Endothelial cell of umbilical vein (primary cell): ENCODE data around the gene KIAA1958. TPM values are rescaled to one million over a fixed set of nuclear protein-coding genes. Genes with fewer than 3 reads are reported as not detected.

Experiments used
- BruUV-seq: library from RNA; stranded (reverse); fragments of 400-500 nt; replicated peaks from 2 replicates; lab custom pipeline; 2021; lab: Mats Ljungman, UMichigan
- CTCF ChIA-PET: fragments of 300-600, 350-600 bp; sonication (Branson Sonifier 250); formaldehyde crosslinking; loops from one replicate; lab custom pipeline; 2021; ENCODE audit warnings: antibody characterized with exemption, inconsistent platforms; lab: Charles Lee
- POLR2A ChIA-PET: fragments of 300-600, 350-600 bp; sonication (Branson Sonifier 250); formaldehyde crosslinking; loops from one replicate; lab custom pipeline; 2021; ENCODE audit warnings: antibody characterized with exemption, inconsistent platforms; lab: Charles Lee
- DNase-seq: peaks from one replicate; pipeline ENCODE4 v3.0.0-alpha.2; 2011; ENCODE audit warnings: low read depth, low spot score
- FAIRE-seq: peaks from 2 replicates; lab custom pipeline; 2011; peaks lifted over from hg19 to GRCh38; lab: Jason Lieb, UNC
- H2AFZ ChIP-seq: 2 replicates; pipeline ENCODE4 v1.6.0; 2012; ENCODE audit warnings: low read depth, low read length, control low read depth, inconsistent platforms
- H3K27ac ChIP-seq: 2 replicates; pipeline ENCODE4 v1.5.1; 2011; ENCODE audit warnings: low read depth, mild to moderate bottlenecking, control low read depth, low read length, moderate library complexity; ENCODE audit not compliant: insufficient read depth
- H3K27me3 ChIP-seq, 2 experiments: 2 replicates each; pipeline versions ENCODE4 v1.6.0 to v1.6.1; 2011; ENCODE audit warnings: low read length in 2 of 2, mixed read lengths in 1 of 2; ENCODE audit not compliant: control insufficient read depth in 2 of 2, insufficient read depth in 2 of 2
- H3K36me3 ChIP-seq, 2 experiments: 2 replicates in 1 of 2; 3 replicates in 1 of 2; pipeline ENCODE4 v1.5.1; 2011; ENCODE audit warnings: low read length in 2 of 2, mild to moderate bottlenecking in 1 of 2, moderate library complexity in 1 of 2; ENCODE audit not compliant: control insufficient read depth in 2 of 2, insufficient read depth in 2 of 2; ENCODE audit errors: extremely low read depth in 1 of 2
- H3K4me1 ChIP-seq: 3 replicates; pipeline ENCODE4 v1.5.1; 2011; ENCODE audit warnings: mild to moderate bottlenecking, low read length; ENCODE audit not compliant: control insufficient read depth, insufficient read depth; ENCODE audit errors: extremely low read depth
- H3K4me2 ChIP-seq: 2 replicates; pipeline ENCODE4 v1.6.1; 2011; ENCODE audit warnings: low read length, control low read depth, mixed read lengths; ENCODE audit not compliant: insufficient read depth
- H3K4me3 ChIP-seq, 3 experiments: fragments of 200-600 bp in 1 of 3; sonication (generic), shearing (Covaris generic) in 1 of 3; replicated peaks in 1 of 3; 2 replicates each; pipeline ENCODE4 v1.5.1; 2011 to 2016; ENCODE audit warnings: control low read depth in 3 of 3, low read length in 3 of 3, mild to moderate bottlenecking in 2 of 3, inconsistent platforms in 1 of 3, low read depth in 1 of 3, moderate library complexity in 1 of 3; ENCODE audit not compliant: insufficient read depth in 1 of 3
- H3K79me2 ChIP-seq: 2 replicates; pipeline ENCODE4 v1.6.0; 2012; ENCODE audit warnings: low read length, inconsistent platforms; ENCODE audit not compliant: control insufficient read depth, insufficient read depth
- H3K9ac ChIP-seq: replicated peaks from 2 replicates; pipeline ENCODE3; 2011; ENCODE audit warnings: low read length, control low read depth; ENCODE audit not compliant: insufficient read depth; ENCODE audit errors: extremely low read depth
- H3K9me1 ChIP-seq: replicated peaks from 3 replicates; pipeline ENCODE4 v1.6.0; 2011; ENCODE audit warnings: mild to moderate bottlenecking, low read length; ENCODE audit not compliant: control insufficient read depth, insufficient read depth; ENCODE audit errors: extremely low read depth
- H3K9me3 ChIP-seq: replicated peaks from 2 replicates; pipeline ENCODE4 v1.5.1; 2012; ENCODE audit warnings: low read length, inconsistent platforms; ENCODE audit not compliant: control insufficient read depth, insufficient read depth
- H4K20me1 ChIP-seq: replicated peaks from 2 replicates; pipeline ENCODE3; 2011; ENCODE audit warnings: mild to moderate bottlenecking, low read length; ENCODE audit not compliant: control insufficient read depth, insufficient read depth; ENCODE audit errors: extremely low read depth
- EZH2 ChIP-seq: IDR thresholded peaks from 2 replicates; pipeline ENCODE4 v1.6.1; 2012; ENCODE audit warnings: borderline replicate concordance, low read depth, mild to moderate bottlenecking, moderate library complexity, low read length, inconsistent platforms; ENCODE audit not compliant: severe bottlenecking
- FOS ChIP-seq: IDR thresholded peaks from 2 replicates; pipeline ENCODE4 v1.6.1; 2011; ENCODE audit warnings: mild to moderate bottlenecking, low read length, moderate library complexity, borderline replicate concordance; ENCODE audit not compliant: insufficient read depth
- GATA2 ChIP-seq: IDR thresholded peaks from 2 replicates; pipeline ENCODE4 v1.7.0; 2011; ENCODE audit warnings: low read depth, mild to moderate bottlenecking, moderate library complexity, mixed read lengths, low read length; ENCODE audit not compliant: insufficient read length, insufficient read depth
- JUN ChIP-seq: IDR thresholded peaks from 2 replicates; pipeline ENCODE4 v1.6.1; 2011; ENCODE audit warnings: borderline replicate concordance, low read depth; ENCODE audit not compliant: insufficient read length, insufficient read depth
- MYC ChIP-seq: IDR thresholded peaks from one replicate; pipeline ENCODE4 v1.6.1; 2011; ENCODE audit warnings: mild to moderate bottlenecking, low read depth, low read length
- POLR2A ChIP-seq: IDR thresholded peaks from 2 replicates; pipeline ENCODE4 v1.6.1; 2012; ENCODE audit warnings: low read depth, mild to moderate bottlenecking, control low read depth, low read length
- POLR2AphosphoS5 ChIP-seq: IDR thresholded peaks from 2 replicates; pipeline ENCODE4 v1.6.1; 2012; ENCODE audit warnings: low read depth, mild to moderate bottlenecking, control low read depth, low read length, moderate library complexity; ENCODE audit not compliant: insufficient read depth
- dilution Hi-C: fragments of 300-500 bp; cut with MboI; formaldehyde crosslinking; loops from one replicate; pipeline ENCODE4 v1.15.0; 2019; ENCODE audit warnings: low sequenced_read_pairs; ENCODE audit not compliant: extremely low pct_ligation_motif_present
- intact Hi-C: fragments of 100-400 bp; cut with micrococcal nuclease; formaldehyde crosslinking; loops from one replicate; pipeline ENCODE4 v1.10.0; 2022
- polyA plus RNA-seq, 4 experiments: library from polyadenylated mRNA; depleted of rRNA in 3 of 4; stranded (reverse) in 3 of 4; unstranded in 1 of 4; fragments of >200 nt; gene quantifications; 2 replicates each; pipeline versions ENCODE4 v1.2.1 to v1.2.3, GENCODE V29; 2011 to 2012; ENCODE audit warnings: missing spikeins in 1 of 4
- total RNA-seq: library from RNA; stranded (reverse); gene quantifications from 2 replicates; pipeline ENCODE4 v1.2.3, GENCODE V29; 2021
- TF ChIP-seq, protein P1 (sequence below): IDR thresholded peaks from 2 replicates; pipeline ENCODE4 v1.6.1; 2011; ENCODE audit not compliant: insufficient read depth, insufficient read length
- TF ChIP-seq, protein P2 (sequence below), 2 donors: IDR thresholded peaks; 1 replicate in 1 of 2; 2 replicates in 1 of 2; pipeline ENCODE4 v1.5.1; 2011; ENCODE audit warnings: low read length in 2 of 2, mild to moderate bottlenecking in 2 of 2, moderate library complexity in 2 of 2, control low read depth in 1 of 2, inconsistent platforms in 1 of 2, low read depth in 1 of 2; ENCODE audit not compliant: insufficient read depth in 1 of 2; ENCODE audit errors: extremely low read depth in 1 of 2

The KIAA1958 gene
- total and polyA plus RNA-seq, 2 donors (not counting 3 experiments of a cell fraction or from before 2014, with no cell fraction given): 1.7 to 5.0 TPM

DNA sequence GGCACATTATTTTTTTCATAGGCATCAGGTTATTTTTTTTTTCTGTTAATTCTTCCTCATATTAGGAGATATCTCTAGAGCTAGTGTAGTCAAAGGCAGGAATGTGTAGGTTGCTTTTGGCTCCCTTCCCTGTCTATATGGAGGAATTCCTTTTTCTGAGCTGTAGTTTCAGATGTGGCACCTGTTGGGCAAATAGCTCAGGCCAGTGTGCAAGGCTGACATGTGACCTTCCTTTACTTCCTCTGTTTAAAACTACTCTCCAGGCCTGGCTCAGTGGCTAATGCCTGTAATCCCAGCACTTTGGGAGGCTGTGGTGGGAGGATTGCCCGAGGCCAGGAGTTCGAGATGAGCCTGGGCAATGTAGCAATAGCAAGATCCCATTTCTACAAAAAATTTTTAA lies 40.5 kb upstream of the KIAA1958 start:
- no peaks in the 10 kb centered on the region for H3K4me1 ChIP-seq
- H3K27ac ChIP-seq: no peak overlapping the region
- DNase-seq (no peak), FAIRE-seq (no peak)
- no peak for TF ChIP-seq EZH2
- TF ChIP-seq GATA2: no peak
- TF ChIP-seq JUN: no peak
- no peak for TF ChIP-seq FOS
- TF ChIP-seq, protein P1, sequence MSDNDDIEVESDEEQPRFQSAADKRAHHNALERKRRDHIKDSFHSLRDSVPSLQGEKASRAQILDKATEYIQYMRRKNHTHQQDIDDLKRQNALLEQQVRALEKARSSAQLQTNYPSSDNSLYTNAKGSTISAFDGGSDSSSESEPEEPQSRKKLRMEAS: no peak
- TF ChIP-seq, protein P2, sequence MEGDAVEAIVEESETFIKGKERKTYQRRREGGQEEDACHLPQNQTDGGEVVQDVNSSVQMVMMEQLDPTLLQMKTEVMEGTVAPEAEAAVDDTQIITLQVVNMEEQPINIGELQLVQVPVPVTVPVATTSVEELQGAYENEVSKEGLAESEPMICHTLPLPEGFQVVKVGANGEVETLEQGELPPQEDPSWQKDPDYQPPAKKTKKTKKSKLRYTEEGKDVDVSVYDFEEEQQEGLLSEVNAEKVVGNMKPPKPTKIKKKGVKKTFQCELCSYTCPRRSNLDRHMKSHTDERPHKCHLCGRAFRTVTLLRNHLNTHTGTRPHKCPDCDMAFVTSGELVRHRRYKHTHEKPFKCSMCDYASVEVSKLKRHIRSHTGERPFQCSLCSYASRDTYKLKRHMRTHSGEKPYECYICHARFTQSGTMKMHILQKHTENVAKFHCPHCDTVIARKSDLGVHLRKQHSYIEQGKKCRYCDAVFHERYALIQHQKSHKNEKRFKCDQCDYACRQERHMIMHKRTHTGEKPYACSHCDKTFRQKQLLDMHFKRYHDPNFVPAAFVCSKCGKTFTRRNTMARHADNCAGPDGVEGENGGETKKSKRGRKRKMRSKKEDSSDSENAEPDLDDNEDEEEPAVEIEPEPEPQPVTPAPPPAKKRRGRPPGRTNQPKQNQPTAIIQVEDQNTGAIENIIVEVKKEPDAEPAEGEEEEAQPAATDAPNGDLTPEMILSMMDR (IDR thresholded peaks at IDR 0.05; ENCODE audit: extremely low read depth in 1 of 2, insufficient read depth in 1 of 2, low read depth in 1 of 2, low read length in 2 of 2): no peak
- TF ChIP-seq POLR2A: no peak
- TF ChIP-seq POLR2AphosphoS5: no peak
- no peak for TF ChIP-seq MYC
- H3K9me1 ChIP-seq: no peaks in the 10 kb centered on the region
- no peaks in the 10 kb centered on the region for H3K36me3 ChIP-seq
- H3K4me3 ChIP-seq: no peak overlapping the region
- ChIA-PET POLR2A (interaction anchor here (0.7 kb wide), 1 partner anchor 319 kb away, joined by 3 read pairs; no protein-coding TSS in a partner anchor), CTCF (interaction anchor here (1.2 kb wide), 1 partner anchor 18 kb away, joined by 3 read pairs; no protein-coding TSS in a partner anchor)
- no peak overlapping the region for H3K9ac ChIP-seq
- no peaks in the 10 kb centered on the region for H3K79me2 ChIP-seq
- H3K4me2 ChIP-seq: no peak overlapping the region
- H2AFZ ChIP-seq: no peak overlapping the region
- H4K20me1 ChIP-seq: no peaks in the 10 kb centered on the region
- H3K27me3 ChIP-seq: no peaks in the 10 kb centered on the region
- no peaks in the 10 kb centered on the region for H3K9me3 ChIP-seq
- dilution Hi-C loops: no loop called here
- intact Hi-C loops: no loop called here
- no TSS peak for BruUV-seq
